Smooth muscle cell (in vitro differentiated cells): ENCODE measurements around the gene KLF6. TPM values are rescaled to one million over a fixed set of nuclear protein-coding genes. Genes with fewer than 3 reads are reported as not detected.

Experiments
- DNase-seq: peaks from one replicate; lab custom pipeline; 2025; ENCODE audit not compliant: unreplicated experiment; lab: John Stamatoyannopoulos, UW
- H2AFZ ChIP-seq: fragments of 200-600 bp; sonication (generic); 2 replicates; pipeline ENCODE4 v1.6.0; 2016; ENCODE audit warnings: antibody characterized with exemption, low read depth, mild to moderate bottlenecking
- H3F3A ChIP-seq: fragments of 200-600 bp; sonication (generic); 2 replicates; pipeline ENCODE4 v1.6.0; 2017; ENCODE audit warnings: antibody characterized with exemption, low read depth
- H3K27ac ChIP-seq: fragments of 200-600 bp; sonication (generic); 2 replicates; pipeline ENCODE4 v1.5.1; 2016; ENCODE audit warnings: low read depth, mild to moderate bottlenecking
- H3K27me3 ChIP-seq: fragments of 200-600 bp; sonication (generic); 2 replicates; pipeline ENCODE4 v1.6.1; 2016; ENCODE audit warnings: low read depth, mild to moderate bottlenecking
- H3K36me3 ChIP-seq: fragments of 200-600 bp; sonication (generic); 2 replicates; pipeline ENCODE4 v1.5.1; 2016; ENCODE audit warnings: low read depth
- H3K4me1 ChIP-seq: fragments of 200-600 bp; sonication (generic); 2 replicates; pipeline ENCODE4 v1.5.1; 2016; ENCODE audit warnings: low read depth
- H3K4me2 ChIP-seq: fragments of 200-600 bp; sonication (generic); 2 replicates; pipeline ENCODE4 v1.6.0; 2016; ENCODE audit warnings: mild to moderate bottlenecking
- H3K4me3 ChIP-seq: fragments of 200-600 bp; sonication (generic); 2 replicates; pipeline ENCODE4 v1.5.1; 2016; ENCODE audit warnings: mild to moderate bottlenecking
- H3K79me2 ChIP-seq: fragments of 200-600 bp; sonication (generic); 2 replicates; pipeline ENCODE4 v1.6.0; 2016; ENCODE audit warnings: low read depth, mild to moderate bottlenecking
- H3K9ac ChIP-seq: fragments of 200-600 bp; sonication (generic); 2 replicates; pipeline ENCODE4 v1.6.0; 2016; ENCODE audit warnings: low read depth
- H3K9me3 ChIP-seq: fragments of 200-600 bp; sonication (generic); replicated peaks from 2 replicates; pipeline ENCODE4 v1.5.1; 2016; ENCODE audit warnings: low read depth
- H4K20me1 ChIP-seq: fragments of 200-600 bp; sonication (generic); 2 replicates; pipeline ENCODE4 v1.6.0; 2016; ENCODE audit warnings: low read depth
- CTCF ChIP-seq: fragments of 200-600 bp; sonication (generic); IDR thresholded peaks from 2 replicates; pipeline ENCODE4 v1.5.1; 2017; ENCODE audit warnings: borderline replicate concordance, mild to moderate bottlenecking, antibody characterized with exemption; ENCODE audit not compliant: insufficient read depth, poor library complexity, severe bottlenecking
- WGBS: methylation state at CpG from one replicate; pipeline ENCODE4 v1.1.7; 2016; ENCODE audit warnings: low lambda C conversion rate; 5-methylcytosine and 5-hydroxymethylcytosine counted together
- polyA plus RNA-seq: library from polyadenylated mRNA; unstranded; fragments of >200 nt; fragmentation: Nextera tagmentation; extraction: Ambion mirVana; gene quantifications from 2 replicates; pipeline ENCODE4 v1.2.1, GENCODE V29; 2016
- total RNA-seq: library from RNA; depleted of rRNA; stranded (reverse); fragments of >200 nt; gene quantifications from 2 replicates; pipeline ENCODE4 v1.2.3, GENCODE V29; 2014

The KLF6 gene
- total and polyA plus RNA-seq, 2 experiments from 2014 or later: 198 to 519 TPM

- H2AFZ ChIP-seq: no peak overlapping the region
- no peak overlapping the region for H3K27ac ChIP-seq
- TF ChIP-seq CTCF: no peak
- H3F3A ChIP-seq: peaks cover 18% of the 10 kb centered on the region
- no peaks in the 10 kb centered on the region for H3K36me3 ChIP-seq
- 97% methylated on average over 2 of the region's 2 CpGs for WGBS
- peaks cover 4% of the 10 kb centered on the region for H3K9me3 ChIP-seq
- no peaks in the 10 kb centered on the region for H3K27me3 ChIP-seq
- H3K9ac ChIP-seq: no peak overlapping the region
- peaks cover 3% of the 10 kb centered on the region for H4K20me1 ChIP-seq
- no peak overlapping the region for H3K4me2 ChIP-seq
- DNase-seq: no peak
- peaks cover 7% of the 10 kb centered on the region for H3K4me1 ChIP-seq
- H3K4me3 ChIP-seq: no peak overlapping the region
- H3K79me2 ChIP-seq: peaks cover 7% of the 10 kb centered on the region
Observed at GRCh38 chr10:3789621-3790020, 4.6 kb upstream of the KLF6 start.

- 86% methylated on average over 9 of the region's 9 CpGs for WGBS
- Histone ChIP-seq H3F3A (peaks cover 34% of the 10 kb centered on the region), H3K9ac (no peak overlapping the region), H3K9me3 (no peaks in the 10 kb centered on the region), H2AFZ (no peak overlapping the region), H3K36me3 (no peaks in the 10 kb centered on the region), H4K20me1 (peaks cover 21% of the 10 kb centered on the region), H3K4me1 (peaks cover 7% of the 10 kb centered on the region), H3K4me2 (no peak overlapping the region), H3K27ac (peak overlapping the region; percentile 99), H3K79me2 (peaks cover 25% of the 10 kb centered on the region), H3K4me3 (no peak overlapping the region), H3K27me3 (no peaks in the 10 kb centered on the region)
- TF ChIP-seq CTCF: no peak
- DNase-seq: no peak
Observed at GRCh38 chr10:3787816-3788215, 2.8 kb upstream of the KLF6 start.

- 65% methylated on average over 3 of the region's 3 CpGs for WGBS
Observed at GRCh38 chr10:3787016-3787400, 2.0 kb upstream of the KLF6 start.

More at GRCh38 chr10:3787016-3787400, 2.0 kb upstream of the KLF6 start:
- H3K9ac ChIP-seq: no peak overlapping the region
- no peaks in the 10 kb centered on the region for H3K36me3 ChIP-seq
- H3K9me3 ChIP-seq: no peaks in the 10 kb centered on the region
- peaks cover 29% of the 10 kb centered on the region for H4K20me1 ChIP-seq
- DNase-seq: no peak
- no peak overlapping the region for H3K4me3 ChIP-seq
- H2AFZ ChIP-seq: no peak overlapping the region
- peak overlapping the region; percentile 99 for H3K27ac ChIP-seq
- TF ChIP-seq CTCF: no peak
- H3K4me1 ChIP-seq: peaks cover 7% of the 10 kb centered on the region
- H3F3A ChIP-seq: peaks cover 40% of the 10 kb centered on the region
- H3K27me3 ChIP-seq: no peaks in the 10 kb centered on the region
- H3K4me2 ChIP-seq: no peak overlapping the region
- peaks cover 33% of the 10 kb centered on the region for H3K79me2 ChIP-seq
